ENCODE data around the gene RPL10L. TPM values are rescaled to one million over a fixed set of nuclear protein-coding genes. Genes with fewer than 3 reads are reported as not detected.

Gene RPL10L
- not detected for total RNA-seq

- Mint-ChIP-seq H3K4me3 (no peak within 1 kb of the TSS), H3K27me3 (ENCODE audit: low read depth) (no peaks in the 10 kb centered on the region)
- no peak for ATAC-seq
These were observed at the start of gene RPL10L for GRCh38 chr14:46651526-46652144. Gene RPL10L (minus strand): TSS chr14:46651781. CDS start chr14:46651736, 45 bp downstream.

GRCh38 chr14:46691819-46692218 lies 40.2 kb upstream of the RPL10L start:
- ATAC-seq: no peak
- Mint-ChIP-seq H3K27me3 (ENCODE audit: low read depth) (no peaks in the 10 kb centered on the region), H3K4me3 (no peak overlapping the region), H3K36me3 (ENCODE audit: insufficient read depth) (no peaks in the 10 kb centered on the region), H3K4me1 (ENCODE audit: low read depth) (no peaks in the 10 kb centered on the region), H3K9me3 (peaks cover 12% of the 10 kb centered on the region)
- no peak for DNase-seq

More at GRCh38 chr14:46651526-46652144, at the start of gene RPL10L:
- Mint-ChIP-seq H3K4me1 (ENCODE audit: low read depth) (no peaks in the 10 kb centered on the region), H3K9me3 (peaks cover 12% of the 10 kb centered on the region), H3K36me3 (ENCODE audit: insufficient read depth) (no peaks in the 10 kb centered on the region)
- DNase-seq: no peak

GRCh38 chr14:46686652-46687051 lies 35.1 kb upstream of the RPL10L start:
- Mint-ChIP-seq H3K4me3 (no peak overlapping the region), H3K9me3 (peaks cover 29% of the 10 kb centered on the region), H3K27me3 (ENCODE audit: low read depth) (no peaks in the 10 kb centered on the region), H3K36me3 (ENCODE audit: insufficient read depth) (no peaks in the 10 kb centered on the region), H3K4me1 (ENCODE audit: low read depth) (no peaks in the 10 kb centered on the region)
- DNase-seq: no peak
- ATAC-seq: no peak

- H3K27me3 Mint-ChIP-seq (ENCODE audit: low read depth): no peaks in the 10 kb centered on the region
- H3K9me3 Mint-ChIP-seq: peaks cover 8% of the 10 kb centered on the region
- no peak for DNase-seq
- H3K4me1 Mint-ChIP-seq (ENCODE audit: low read depth): no peaks in the 10 kb centered on the region
- H3K36me3 Mint-ChIP-seq (ENCODE audit: insufficient read depth): no peaks in the 10 kb centered on the region
- H3K4me3 Mint-ChIP-seq: no peak overlapping the region
- ATAC-seq: no peak
These were observed 20.5 kb upstream of the RPL10L start for GRCh38 chr14:46672128-46672527.

- ATAC-seq (no peak), DNase-seq (no peak)
- Mint-ChIP-seq H3K27me3 (ENCODE audit: low read depth) (no peaks in the 10 kb centered on the region), H3K4me3 (no peak overlapping the region), H3K4me1 (ENCODE audit: low read depth) (no peaks in the 10 kb centered on the region), H3K36me3 (ENCODE audit: insufficient read depth) (no peaks in the 10 kb centered on the region), H3K9me3 (peaks cover 21% of the 10 kb centered on the region)
These were observed 11.8 kb upstream of the RPL10L start for GRCh38 chr14:46663382-46663781.

GRCh38 chr14:46661728-46662127 lies 10.1 kb upstream of the RPL10L start:
- Mint-ChIP-seq H3K4me3 (no peak overlapping the region), H3K36me3 (ENCODE audit: insufficient read depth) (no peaks in the 10 kb centered on the region), H3K4me1 (ENCODE audit: low read depth) (no peaks in the 10 kb centered on the region), H3K9me3 (peaks cover 24% of the 10 kb centered on the region), H3K27me3 (ENCODE audit: low read depth) (no peaks in the 10 kb centered on the region)
- DNase-seq (no peak), ATAC-seq (no peak)

GRCh38 chr14:46653031-46653755 lies 1.6 kb upstream of the RPL10L start:
- no peaks in the 10 kb centered on the region for H3K36me3 Mint-ChIP-seq (ENCODE audit: insufficient read depth)
- H3K4me1 Mint-ChIP-seq (ENCODE audit: low read depth): no peaks in the 10 kb centered on the region
- peaks cover 14% of the 10 kb centered on the region for H3K9me3 Mint-ChIP-seq
- DNase-seq: no peak
- no peak overlapping the region for H3K4me3 Mint-ChIP-seq
- no peak for ATAC-seq
- H3K27me3 Mint-ChIP-seq (ENCODE audit: low read depth): no peaks in the 10 kb centered on the region

- no peak for DNase-seq
- H3K9me3 Mint-ChIP-seq: peaks cover 17% of the 10 kb centered on the region
- no peak for ATAC-seq
- H3K4me3 Mint-ChIP-seq: no peak overlapping the region
- H3K27me3 Mint-ChIP-seq (ENCODE audit: low read depth): no peaks in the 10 kb centered on the region
- no peaks in the 10 kb centered on the region for H3K36me3 Mint-ChIP-seq (ENCODE audit: insufficient read depth)
- H3K4me1 Mint-ChIP-seq (ENCODE audit: low read depth): no peaks in the 10 kb centered on the region
These were observed 4.8 kb downstream of the RPL10L start for GRCh38 chr14:46646796-46647195.

GRCh38 chr14:46626876-46627275 lies 24.7 kb downstream of the RPL10L start:
- Mint-ChIP-seq H3K27me3 (ENCODE audit: low read depth) (no peaks in the 10 kb centered on the region), H3K4me1 (ENCODE audit: low read depth) (no peaks in the 10 kb centered on the region), H3K9me3 (peaks cover 23% of the 10 kb centered on the region), H3K36me3 (ENCODE audit: insufficient read depth) (no peaks in the 10 kb centered on the region), H3K4me3 (no peak overlapping the region)
- DNase-seq: no peak
- no peak for ATAC-seq
